Measurements from ENCODE around the gene P2RX6.
"Not testable (repeated sequence)": the region's sequence is repeated elsewhere in the genome, so short reads cannot be mapped to it uniquely, and the experiment has no call there.

Gene P2RX6

GRCh38 chr22:20994128-20994901, 20.6 kb upstream of the P2RX6 start:
- no peak for DNase-seq (ENCODE audit: low read depth, low spot score)

- DNase-seq (ENCODE audit: low read depth, low spot score) = no peak
Measured at GRCh38 chr22:20994902-20995241, 20.1 kb upstream of the P2RX6 start.

- no peak for DNase-seq (ENCODE audit: low read depth, low spot score)
Measured at GRCh38 chr22:20995329-20996030, 19.5 kb upstream of the P2RX6 start.

GRCh38 chr22:20996031-20996410, 18.9 kb upstream of the P2RX6 start:
- no peak for DNase-seq (ENCODE audit: low read depth, low spot score)

- no peak for DNase-seq (ENCODE audit: low read depth, low spot score)
Measured at GRCh38 chr22:20996598-20997535, 18.1 kb upstream of the P2RX6 start.

GRCh38 chr22:20997536-20998257, 17.3 kb upstream of the P2RX6 start:
- no peak for DNase-seq (ENCODE audit: low read depth, low spot score)

GRCh38 chr22:20998411-20999336, 16.3 kb upstream of the P2RX6 start:
- DNase-seq (ENCODE audit: low read depth, low spot score) = no peak

- DNase-seq (ENCODE audit: low read depth, low spot score) = no peak
Measured at GRCh38 chr22:20999350-21000206, 15.4 kb upstream of the P2RX6 start.

- no peak for DNase-seq (ENCODE audit: low read depth, low spot score)
Measured at GRCh38 chr22:21000207-21000986, 14.6 kb upstream of the P2RX6 start.

- no peak for DNase-seq (ENCODE audit: low read depth, low spot score)
Measured at GRCh38 chr22:21000987-21001600, 13.9 kb upstream of the P2RX6 start.

- peak; percentile 87 for DNase-seq (ENCODE audit: low read depth, low spot score)
Measured at GRCh38 chr22:21001601-21002325, 13.2 kb upstream of the P2RX6 start, which contains the start of gene THAP7. TSS of gene THAP7 (minus strand) at chr22:21002118. CDS start at chr22:21001911, 207 bp downstream.

- no peak for DNase-seq (ENCODE audit: low read depth, low spot score)
Measured at GRCh38 chr22:21003782-21004181, 11.2 kb upstream of the P2RX6 start.

- not testable (repeated sequence) for DNase-seq (ENCODE audit: low read depth, low spot score)
Measured at GRCh38 chr22:21009208-21009607, 5.8 kb upstream of the P2RX6 start.

GRCh38 chr22:21009638-21010425, 5.1 kb upstream of the P2RX6 start:
- DNase-seq (ENCODE audit: low read depth, low spot score) = no peak

- no peak for DNase-seq (ENCODE audit: low read depth, low spot score)
Measured at GRCh38 chr22:21010426-21011113, 4.4 kb upstream of the P2RX6 start.
